HK-2 (cell line): Measurements from ENCODE around the gene HHAT.
"Not testable (repeated sequence)": the region's sequence is repeated elsewhere in the genome, so short reads cannot be mapped to it uniquely, and the experiment has no call there.

ENCODE experiments used
- DNase-seq: peaks from one replicate; pipeline ENCODE4 v3.0.0-alpha.2; 2018; ENCODE audit not compliant: unreplicated experiment

The HHAT gene

DNA sequence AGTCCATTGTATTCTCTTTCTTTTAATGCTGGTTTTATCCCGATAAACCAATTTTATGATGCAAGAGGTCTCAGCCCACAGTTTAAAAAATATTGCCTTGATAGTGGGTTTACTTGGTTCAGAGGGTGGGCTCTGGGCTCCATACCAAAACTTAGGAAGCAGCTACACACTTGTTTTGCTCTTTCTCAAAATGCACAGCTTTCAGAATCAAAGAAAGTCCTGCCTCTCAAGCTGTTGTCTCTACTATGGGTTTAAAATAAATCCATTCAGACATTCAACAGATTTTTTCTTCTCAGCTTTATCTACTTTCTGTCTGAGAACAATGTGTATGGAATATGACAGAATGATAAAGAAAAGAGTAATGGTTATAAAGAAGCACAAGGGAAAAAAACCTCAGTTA is 14.8 kb upstream of the HHAT start:
- no peak for DNase-seq

DNA sequence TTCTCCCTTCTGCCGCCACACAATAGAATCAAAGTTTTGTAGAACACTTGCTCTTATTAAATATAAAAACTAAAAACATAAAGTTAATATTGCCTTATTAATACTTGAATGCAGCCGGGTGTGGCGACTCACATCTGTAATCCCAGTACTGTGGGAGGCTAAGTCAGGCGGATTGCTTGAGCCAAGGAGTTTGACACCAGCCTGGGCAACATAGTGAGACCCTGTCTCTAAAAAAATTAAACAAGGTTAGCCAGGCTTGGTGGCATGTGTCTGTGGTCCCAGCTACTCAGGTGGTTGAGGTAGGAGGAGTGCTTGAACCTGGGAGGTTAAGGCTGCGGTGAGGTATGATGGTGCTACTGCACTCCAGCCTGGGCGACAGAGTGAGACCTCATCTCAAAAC is 13.2 kb upstream of the HHAT start:
- no peak for DNase-seq

DNA sequence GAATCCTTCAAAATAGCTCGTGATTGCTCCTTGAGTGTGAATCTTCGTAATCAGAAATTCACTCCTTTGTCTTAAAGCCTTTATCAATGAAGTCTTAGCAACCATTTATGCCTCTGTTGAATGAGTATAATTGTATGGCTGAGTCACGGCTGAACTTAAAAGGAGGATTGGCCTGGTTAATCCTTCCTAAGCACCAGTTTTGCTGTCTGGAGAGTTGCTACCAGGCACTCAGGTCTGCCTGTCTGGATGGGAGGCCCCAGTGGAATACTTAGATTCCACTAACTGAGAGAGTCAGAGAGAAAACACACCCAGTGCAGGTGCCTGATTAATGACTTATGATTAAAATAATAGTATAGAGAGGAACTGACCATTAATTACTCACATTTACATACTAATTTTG is 7.6 kb upstream of the HHAT start:
- DNase-seq, result no peak

DNA sequence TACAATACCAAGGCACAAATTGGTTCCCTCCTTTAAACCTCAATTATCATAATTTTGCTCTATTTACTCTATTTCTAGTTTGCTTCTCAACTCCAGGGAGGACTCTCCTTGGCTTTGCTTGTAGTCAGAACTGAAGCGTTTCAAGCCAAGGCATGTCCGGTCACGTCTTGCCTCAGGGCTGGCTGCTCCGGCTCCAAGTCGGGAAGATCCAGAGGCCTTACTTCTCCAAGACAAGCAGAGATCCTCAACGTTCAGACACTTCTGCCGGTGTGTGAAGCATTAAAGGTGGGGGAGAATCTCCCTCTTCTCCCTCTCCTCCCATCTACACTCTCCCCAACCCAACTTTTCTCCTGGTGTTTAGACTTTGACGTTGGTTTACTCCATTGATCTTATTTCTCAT is 7.2 kb upstream of the HHAT start:
- DNase-seq, result no peak

DNA sequence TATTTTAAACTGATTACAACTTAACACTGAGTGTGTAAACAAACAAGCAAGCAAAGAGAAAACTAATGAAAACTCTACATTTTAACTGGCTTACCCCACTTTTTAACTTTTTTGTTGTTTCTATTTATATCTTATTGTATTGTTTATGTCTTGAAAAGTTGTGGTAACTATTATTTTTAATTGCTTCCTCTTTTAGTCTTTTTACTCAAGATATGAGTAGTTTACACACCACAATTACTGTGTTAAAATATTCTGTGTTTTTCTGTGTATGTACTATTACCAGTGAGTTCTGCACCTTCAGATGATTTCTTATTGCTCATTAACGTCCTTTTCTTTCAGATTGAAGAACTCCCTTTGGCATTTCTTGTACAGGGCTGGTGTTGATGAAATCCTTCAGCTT is 4.7 kb upstream of the HHAT start:
- DNase-seq, result no peak

DNA sequence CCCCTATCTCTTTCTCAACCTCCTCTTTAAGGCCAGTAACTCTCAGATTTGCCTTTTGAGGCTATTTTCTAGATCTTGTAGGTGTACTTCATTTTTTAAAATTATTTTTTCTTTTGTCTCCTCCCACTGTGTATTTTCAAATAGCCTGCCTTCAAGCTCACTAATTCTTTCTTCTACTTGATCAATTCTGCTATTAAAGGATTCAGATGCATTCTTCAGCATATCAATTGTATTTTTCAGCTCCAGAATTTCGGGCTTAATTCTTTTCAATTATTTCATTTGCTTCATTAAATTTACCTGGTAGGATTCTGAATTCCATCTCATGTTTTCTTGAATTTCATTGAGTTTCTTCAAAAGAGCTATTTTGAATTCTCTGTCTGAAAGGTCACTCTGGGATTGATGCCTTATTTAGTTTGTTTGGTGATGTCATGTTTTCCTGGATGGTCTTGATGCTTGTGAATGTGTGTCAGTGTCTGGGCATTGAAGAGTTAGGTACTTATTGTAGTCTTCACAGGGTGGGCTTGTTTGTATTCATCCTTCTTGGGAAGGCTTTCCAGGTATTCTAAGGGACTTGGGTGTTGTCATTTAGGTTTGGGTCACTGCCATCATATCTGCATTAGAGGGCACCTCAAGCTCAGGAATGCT is 3.6 kb upstream of the HHAT start:
- no peak for DNase-seq

DNA sequence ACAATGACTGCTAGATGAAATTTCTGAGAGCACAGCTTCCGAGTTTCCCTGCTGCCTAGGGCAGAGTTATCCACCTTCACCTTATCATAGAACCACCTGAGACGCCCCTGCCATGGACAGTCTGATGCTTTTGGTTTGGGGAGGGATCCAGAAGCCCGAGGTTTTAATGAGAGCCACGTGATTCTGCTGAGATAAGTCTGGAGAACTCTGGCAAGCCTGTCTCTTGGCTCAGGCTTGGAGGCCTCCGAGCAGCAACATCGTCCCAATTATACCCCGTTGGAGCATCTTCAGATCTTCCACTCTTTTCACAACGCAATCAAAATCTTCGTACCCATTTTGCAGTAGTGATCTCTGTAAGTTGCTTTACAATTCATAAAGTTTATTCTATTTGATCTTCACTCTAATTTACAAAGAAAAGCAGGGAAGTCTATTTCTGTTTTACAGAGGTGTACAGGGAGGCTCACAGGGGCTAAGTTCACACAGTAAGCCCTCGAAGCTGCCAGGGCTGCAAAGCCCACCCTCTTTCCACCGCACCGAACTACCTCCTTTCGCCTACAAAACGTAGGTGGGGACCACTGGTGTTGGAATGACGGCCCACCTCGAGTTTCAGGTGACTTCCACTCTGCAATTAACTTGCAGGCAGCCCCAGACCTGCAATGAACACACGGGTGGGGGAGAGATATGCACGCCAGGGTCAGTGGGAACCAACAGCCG is 513 bp upstream of the HHAT start:
- DNase-seq, result no peak

DNA sequence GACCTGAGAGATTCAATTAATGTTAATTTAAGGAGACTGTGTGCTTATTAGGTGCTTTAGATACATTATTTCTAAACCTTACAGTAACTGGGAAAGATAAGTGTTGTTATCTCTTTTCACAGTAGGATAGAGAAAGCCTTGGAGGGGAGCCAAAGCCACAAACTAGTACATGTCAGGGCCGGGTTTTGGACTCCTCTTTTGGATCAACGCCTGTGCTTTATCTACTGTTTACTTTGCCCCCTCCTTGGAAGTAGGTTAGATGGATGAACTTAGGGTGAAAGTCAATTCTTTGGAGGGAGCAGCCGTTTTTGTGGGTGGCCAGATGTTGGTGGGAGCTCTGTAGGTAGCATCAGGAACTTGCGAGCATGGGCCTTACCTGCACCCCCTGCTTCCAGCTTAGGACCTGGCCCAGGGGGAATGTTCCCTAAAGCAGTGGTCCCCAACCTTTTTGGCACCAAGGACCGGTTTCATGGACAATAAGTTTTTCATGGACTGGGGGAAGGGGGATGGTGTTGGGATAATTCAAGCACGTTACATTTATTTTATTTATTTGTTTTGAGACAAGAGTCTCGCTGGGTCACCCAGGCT is 1.7 kb downstream of the HHAT start:
- no peak for DNase-seq

DNA sequence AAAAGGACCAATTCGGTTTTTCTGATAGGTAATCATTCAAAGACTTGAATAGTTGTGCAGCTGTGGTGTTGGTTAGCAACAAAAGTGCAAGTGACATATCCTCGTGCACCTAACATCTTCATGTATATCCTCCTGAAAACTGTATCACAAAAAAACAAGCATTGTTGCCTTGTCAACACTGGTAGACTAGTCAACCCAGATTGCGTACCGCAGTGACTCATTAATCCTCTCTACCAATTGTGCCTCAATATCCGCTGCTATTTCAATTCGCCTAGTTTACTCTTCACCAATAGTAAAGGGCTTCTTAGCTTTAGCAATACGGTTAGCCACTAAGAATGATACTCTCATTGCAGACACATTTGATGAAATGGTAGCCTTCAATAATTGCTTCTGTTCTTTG is 3.5 kb downstream of the HHAT start:
- DNase-seq, result no peak

DNA sequence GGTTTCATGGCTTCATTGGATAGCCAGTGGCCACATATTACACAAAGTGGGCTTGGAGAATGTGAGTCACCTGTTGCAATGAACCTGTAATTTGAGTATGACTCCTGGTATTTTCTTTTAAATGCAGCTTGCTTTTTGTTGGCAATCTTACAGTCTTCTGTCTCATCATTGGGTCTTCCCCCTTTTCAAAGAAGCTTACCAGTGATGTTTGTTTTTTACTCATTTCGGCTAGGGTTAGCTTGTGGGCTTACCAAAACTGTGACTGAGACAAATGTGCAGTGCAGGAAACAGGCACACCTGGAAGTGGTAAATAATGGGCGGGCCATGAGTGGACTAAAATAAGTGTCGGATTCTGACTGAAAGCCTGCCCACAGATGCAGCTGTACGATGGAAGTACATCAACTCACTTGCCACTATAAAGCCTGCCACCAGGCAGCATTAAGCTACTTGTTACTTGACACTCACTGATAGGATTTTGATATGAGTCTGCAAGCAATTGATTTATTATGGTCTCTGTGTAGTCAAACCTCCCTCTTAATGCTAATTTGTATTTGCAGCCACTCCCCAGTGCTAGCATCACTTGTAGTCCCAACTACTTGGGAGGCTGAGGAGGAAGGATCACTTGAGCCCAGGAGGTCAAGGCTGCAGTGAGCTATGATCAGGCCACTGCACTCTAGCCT is 4.2 kb downstream of the HHAT start:
- DNase-seq, result no peak

DNA sequence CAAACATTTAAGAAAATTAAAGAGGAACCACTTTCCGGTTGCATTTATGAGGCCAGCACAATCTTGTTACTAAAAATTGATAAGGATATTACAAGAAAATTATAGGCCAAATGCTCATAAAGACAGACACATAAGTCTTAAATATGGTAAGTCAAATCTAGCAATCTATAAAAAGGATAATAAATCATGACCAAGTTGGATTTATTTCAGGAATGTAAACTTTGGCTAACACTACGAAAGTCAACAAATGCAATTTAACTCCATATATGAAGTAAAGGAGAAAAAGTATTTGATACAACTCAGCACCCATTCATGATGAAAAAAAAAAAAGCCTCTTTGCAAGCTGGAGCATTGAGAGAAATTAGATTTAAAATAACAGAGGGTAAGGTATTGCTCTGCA is 6.3 kb downstream of the HHAT start:
- DNase-seq, result no peak

DNA sequence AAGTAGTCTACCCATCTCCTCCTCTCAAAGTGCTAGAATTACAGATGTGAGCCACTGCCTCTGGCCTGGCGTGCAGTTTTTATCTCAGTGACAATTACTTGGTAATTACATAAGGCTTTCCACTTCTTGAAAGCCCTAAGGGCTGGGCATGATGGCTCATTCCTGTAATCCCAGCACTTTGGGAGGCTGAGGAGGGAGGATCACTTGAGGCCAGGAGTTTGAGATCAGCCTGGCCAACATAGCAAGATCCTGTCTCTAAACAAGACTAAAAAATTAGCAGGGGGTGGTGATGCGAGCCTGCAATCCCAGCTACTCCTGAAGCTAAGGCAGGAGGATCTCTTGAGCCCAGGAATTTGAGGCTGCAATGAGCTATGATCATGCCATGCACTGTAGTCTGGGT is 7.7 kb downstream of the HHAT start:
- no peak for DNase-seq

DNA sequence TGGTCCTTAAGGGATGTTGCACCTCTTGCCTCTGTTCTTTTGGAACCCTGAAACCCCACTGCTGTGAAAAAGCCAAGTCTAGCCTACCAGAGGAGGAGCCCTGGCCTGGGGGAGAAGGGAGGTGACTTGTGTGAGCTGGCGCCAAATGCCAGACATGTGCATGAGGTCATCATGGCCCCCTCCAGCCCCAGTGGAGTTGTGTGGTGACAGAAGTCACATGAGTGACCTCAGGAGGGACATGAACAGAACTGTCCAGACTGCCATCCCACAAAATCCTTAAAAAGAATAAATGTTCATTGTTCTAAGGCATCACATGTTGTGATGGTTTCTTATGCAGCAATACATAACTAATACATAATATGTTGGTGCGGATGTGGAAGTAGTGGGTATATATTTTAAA is 10.8 kb downstream of the HHAT start:
- DNase-seq, result no peak

DNA sequence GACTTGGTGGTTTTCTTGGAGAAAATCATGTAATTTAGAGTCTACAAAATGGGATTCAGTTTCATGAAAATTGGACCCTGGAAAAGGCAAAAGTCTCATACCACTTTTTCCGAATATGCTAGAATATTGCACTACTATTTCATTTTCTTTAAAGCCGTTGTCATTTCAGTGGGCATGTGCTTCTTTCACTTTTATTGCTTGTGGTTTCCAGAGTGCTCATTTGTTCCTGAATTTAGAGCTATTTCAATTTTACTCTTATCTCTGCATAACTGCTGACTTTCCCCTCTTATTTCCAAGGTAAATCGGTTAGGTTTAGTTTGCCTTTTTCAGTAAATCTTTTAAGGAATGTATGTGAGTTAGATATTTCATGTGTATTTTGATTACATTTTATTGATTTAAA is 11.6 kb downstream of the HHAT start:
- DNase-seq, result no peak

DNA sequence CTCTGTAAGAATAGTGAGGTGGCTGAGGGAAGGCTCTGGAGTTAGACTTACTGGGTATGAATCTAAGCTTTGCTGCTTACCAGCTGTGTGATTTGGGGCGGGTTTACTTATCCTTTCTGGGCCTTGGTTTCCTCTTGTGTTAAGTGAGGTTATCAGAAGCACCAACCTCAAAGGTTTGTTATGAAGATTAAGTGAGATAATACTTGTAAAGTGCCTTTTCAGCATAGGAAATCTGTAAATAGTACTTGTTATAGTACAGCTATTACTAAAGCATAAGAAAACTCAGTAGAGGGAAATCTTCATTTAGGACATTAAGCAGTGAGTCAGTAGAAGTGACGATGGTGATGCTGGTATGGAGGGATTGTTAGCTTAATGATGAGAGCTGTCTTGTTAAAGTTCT is 12.1 kb downstream of the HHAT start:
- no peak for DNase-seq

DNA sequence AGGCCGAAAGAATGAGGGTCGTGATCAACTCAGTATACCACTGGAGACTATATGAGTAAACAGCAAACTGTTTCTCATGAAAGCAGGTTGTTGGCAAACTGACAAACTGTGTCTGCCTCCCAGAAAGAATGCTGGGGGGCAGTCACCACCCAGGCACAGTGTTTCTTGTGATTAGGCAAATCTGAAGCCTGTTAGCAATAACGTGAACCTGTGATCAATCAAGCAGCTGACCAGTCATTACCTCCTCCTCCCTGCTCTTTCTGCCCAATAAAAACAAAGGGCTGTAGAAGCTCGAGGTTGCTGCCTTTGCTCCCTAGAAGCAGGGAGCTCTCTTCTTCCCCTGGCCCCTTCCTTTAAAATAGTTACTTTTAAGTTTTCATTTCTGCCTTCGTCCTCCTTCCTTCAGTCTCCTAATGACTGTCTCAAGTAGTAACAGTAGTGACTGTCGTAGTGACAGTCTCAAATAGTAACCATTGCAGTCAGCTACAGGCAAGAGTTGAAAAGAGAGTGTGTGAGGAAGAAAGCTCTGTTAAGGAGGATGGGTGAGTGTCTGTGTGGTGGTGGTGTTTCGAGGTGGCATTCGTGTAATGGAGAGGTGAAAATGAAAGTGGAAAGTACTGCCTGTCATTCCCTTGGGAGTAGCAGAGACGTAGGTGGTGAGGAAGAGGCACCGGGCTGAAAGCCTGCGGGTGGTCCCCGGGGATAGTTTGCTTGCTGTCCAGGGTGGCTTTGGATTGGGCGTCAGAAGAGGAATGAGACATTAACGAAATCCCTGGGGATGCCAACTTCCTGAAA is 14.5 kb downstream of the HHAT start:
- no peak for DNase-seq

DNA sequence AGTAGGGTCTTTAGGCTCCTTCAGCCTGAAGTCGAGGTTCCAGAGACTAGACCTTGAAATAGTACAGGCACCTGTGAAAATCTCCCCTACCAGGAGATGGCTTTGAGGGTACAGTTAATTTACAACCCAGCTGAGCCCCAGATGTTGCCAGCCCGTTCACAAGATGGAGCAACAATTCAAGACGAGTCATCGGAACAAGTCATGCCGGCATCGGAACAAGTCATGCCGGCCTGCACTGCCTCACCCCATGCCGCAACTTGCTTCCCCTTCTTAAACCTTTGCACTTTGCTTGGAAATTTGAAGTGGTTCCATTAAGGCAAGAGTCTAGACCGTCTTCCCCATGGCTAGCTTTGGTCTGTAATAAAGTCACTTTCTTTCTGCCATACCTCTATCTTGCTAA is 16.0 kb downstream of the HHAT start:
- no peak for DNase-seq

DNA sequence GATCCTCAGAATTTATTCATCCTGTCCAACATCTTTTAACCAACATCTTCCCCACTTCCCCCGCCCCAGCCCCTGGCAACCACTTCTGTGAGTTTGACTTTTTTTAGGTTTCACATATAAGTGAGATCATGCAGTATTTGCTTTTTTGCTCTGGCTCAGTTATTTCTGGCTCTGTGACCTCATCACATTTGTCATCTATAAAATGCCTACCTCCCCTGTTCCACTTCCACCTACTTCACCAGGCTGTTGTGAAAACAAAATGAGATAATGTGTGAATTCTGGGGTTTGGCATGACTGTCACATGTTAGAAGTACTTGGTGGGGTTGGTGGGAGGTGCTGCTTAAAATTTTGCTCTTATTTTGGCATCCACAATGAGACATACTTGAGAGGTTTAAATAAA is 18.4 kb downstream of the HHAT start:
- no peak for DNase-seq

DNA sequence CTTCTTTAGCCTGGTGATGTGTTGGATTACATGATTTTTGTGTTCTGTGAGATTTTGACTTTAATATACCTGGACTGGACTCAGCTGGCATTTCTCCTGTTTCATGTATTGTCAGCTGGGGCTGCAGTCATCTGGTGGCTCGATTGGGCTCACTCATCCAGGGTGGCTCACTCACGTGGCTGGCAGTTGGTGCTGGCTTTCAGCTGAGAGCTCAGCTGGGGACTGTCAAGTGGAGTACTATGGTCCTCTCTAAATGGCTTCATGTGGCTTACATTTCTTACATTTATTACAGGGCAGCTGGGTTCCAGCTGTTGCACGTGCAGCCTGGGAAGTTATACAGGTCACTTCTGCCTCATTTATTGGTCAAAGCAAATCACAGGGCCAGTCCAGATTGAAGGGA is 22.8 kb downstream of the HHAT start:
- no peak for DNase-seq

DNA sequence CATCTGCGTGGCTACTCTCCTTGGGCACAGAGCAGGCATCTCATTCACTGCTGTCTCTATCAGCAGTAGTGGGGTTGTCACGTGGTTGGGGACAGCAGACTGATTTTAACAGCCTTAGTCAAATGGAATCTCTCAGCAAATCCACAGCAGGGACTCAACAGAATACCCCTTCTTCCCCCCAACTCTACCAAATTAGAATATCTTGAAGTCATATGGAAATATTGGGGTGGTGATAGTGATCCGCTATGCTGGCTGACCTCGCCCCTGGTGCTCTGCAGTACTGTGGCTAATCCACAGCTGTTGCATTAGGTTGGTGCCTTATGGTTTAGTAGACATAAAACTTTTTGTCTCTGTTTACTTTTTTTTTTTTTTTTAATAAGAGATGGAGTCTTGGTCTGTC is 23.9 kb downstream of the HHAT start:
- DNase-seq, result no peak

DNA sequence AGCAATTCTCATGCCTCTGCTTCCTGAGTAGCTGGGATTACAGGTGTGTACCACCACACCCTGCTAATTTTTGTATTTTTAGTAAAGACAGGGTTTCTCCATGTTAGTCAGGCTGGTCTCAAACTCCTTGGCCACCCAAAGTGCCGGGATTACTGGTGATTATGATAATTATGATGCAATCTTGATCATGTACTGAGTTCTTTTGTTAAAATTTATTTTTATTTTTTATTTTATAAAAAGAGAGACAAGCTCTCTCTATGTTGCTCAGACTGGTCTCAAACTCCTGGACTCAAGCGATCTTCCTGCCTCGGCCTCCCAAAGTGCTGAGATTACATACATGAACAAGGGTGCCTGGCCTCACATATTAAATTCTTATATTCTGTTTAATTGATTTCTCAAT is 25.6 kb downstream of the HHAT start:
- DNase-seq, result not testable (repeated sequence)

DNA sequence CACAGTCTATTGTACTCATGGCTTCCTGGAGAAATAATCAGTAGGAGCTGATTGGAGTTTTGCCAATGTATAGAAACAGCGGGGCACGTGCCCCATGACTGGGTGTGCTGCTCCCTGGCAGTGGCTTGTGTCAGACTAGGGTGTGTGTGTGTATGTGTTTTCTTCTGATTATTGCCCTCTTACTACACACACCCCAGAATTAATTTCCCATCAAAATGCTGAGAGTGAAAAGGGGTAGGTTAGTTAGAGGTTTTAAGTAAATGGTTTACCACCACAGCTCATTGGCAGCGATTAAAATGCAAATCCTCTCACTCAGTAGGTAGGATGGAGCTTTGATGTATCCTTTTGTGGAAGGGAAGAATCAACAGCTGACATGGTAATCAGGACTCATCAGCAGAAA is 29.9 kb downstream of the HHAT start:
- DNase-seq, result no peak
